ENCODE data around the gene CALML3.

Gene CALML3

GRCh38 chr10:5547931-5548660, 23.3 kb downstream of the CALML3 start:
- peak overlapping the region; percentile 22; the same call in 1 of the 2 replicates for H3K27ac ChIP-seq
- H3K4me3 ChIP-seq, result no peak overlapping the region
- H3K4me2 ChIP-seq, result peak overlapping the region; percentile 62
- peaks cover 16% of the 10 kb centered on the region for H3K4me1 ChIP-seq
- no peaks in the 10 kb centered on the region for H3K36me3 ChIP-seq
- TF ChIP-seq Cebpa-rat (IDR thresholded peaks at IDR 0.05), result no peak
- no peak overlapping the region for H3K9ac ChIP-seq
- H4K20me1 ChIP-seq, result no peaks in the 10 kb centered on the region
- no peaks in the 10 kb centered on the region for H3K27me3 ChIP-seq
- peaks cover under 1% of the 10 kb centered on the region; the same call in 1 of the 2 replicates for H3K9me3 ChIP-seq

GRCh38 chr10:5549462-5550249, 24.9 kb downstream of the CALML3 start:
- no peaks in the 10 kb centered on the region for H3K9me3 ChIP-seq
- H3K4me3 ChIP-seq, result no peak overlapping the region
- H3K27ac ChIP-seq, result no peak overlapping the region
- H3K9ac ChIP-seq, result no peak overlapping the region
- H3K27me3 ChIP-seq, result no peaks in the 10 kb centered on the region
- H3K4me1 ChIP-seq, result peaks cover 16% of the 10 kb centered on the region
- TF ChIP-seq Cebpa-rat (IDR thresholded peaks at IDR 0.05), result no peak
- no peak overlapping the region for H3K4me2 ChIP-seq
- H3K36me3 ChIP-seq, result no peaks in the 10 kb centered on the region
- H4K20me1 ChIP-seq, result no peaks in the 10 kb centered on the region

- Histone ChIP-seq H3K27ac (no peak overlapping the region), H3K4me1 (peaks cover 16% of the 10 kb centered on the region), H3K9ac (no peak overlapping the region), H3K4me3 (no peak overlapping the region), H3K36me3 (no peaks in the 10 kb centered on the region), H3K9me3 (no peaks in the 10 kb centered on the region), H3K27me3 (no peaks in the 10 kb centered on the region), H4K20me1 (no peaks in the 10 kb centered on the region), H3K4me2 (no peak overlapping the region)
- TF ChIP-seq Cebpa-rat (IDR thresholded peaks at IDR 0.05), result no peak
Observed at GRCh38 chr10:5550250-5550545, 25.4 kb downstream of the CALML3 start.

- no peaks in the 10 kb centered on the region for H3K36me3 ChIP-seq
- no peak overlapping the region for H3K9ac ChIP-seq
- H3K27ac ChIP-seq, result no peak overlapping the region
- no peak overlapping the region for H3K4me2 ChIP-seq
- H3K4me3 ChIP-seq, result no peak overlapping the region
- TF ChIP-seq Cebpa-rat (IDR thresholded peaks at IDR 0.05), result no peak
- no peaks in the 10 kb centered on the region for H4K20me1 ChIP-seq
- H3K4me1 ChIP-seq, result peaks cover 16% of the 10 kb centered on the region
- no peaks in the 10 kb centered on the region for H3K27me3 ChIP-seq
- H3K9me3 ChIP-seq, result no peaks in the 10 kb centered on the region
Observed at GRCh38 chr10:5550621-5551530, 26.1 kb downstream of the CALML3 start.

- no peak for TF ChIP-seq Cebpa-rat (IDR thresholded peaks at IDR 0.05)
Observed at GRCh38 chr10:5551531-5552375, 27.0 kb downstream of the CALML3 start.

GRCh38 chr10:5552376-5553321, 27.9 kb downstream of the CALML3 start:
- Histone ChIP-seq H3K36me3 (no peaks in the 10 kb centered on the region), H3K4me2 (no peak overlapping the region), H3K4me3 (no peak overlapping the region), H3K27me3 (no peaks in the 10 kb centered on the region), H3K27ac (no peak overlapping the region), H3K4me1 (peaks cover 14% of the 10 kb centered on the region), H4K20me1 (no peaks in the 10 kb centered on the region), H3K9ac (no peak overlapping the region), H3K9me3 (no peaks in the 10 kb centered on the region)
- no peak for TF ChIP-seq Cebpa-rat (IDR thresholded peaks at IDR 0.05)

More at GRCh38 chr10:5551531-5552375, 27.0 kb downstream of the CALML3 start:
- Histone ChIP-seq H3K9me3 (no peaks in the 10 kb centered on the region), H3K4me2 (no peak overlapping the region), H3K9ac (no peak overlapping the region), H3K4me1 (peaks cover 16% of the 10 kb centered on the region), H3K36me3 (no peaks in the 10 kb centered on the region), H3K4me3 (no peak overlapping the region), H4K20me1 (no peaks in the 10 kb centered on the region), H3K27me3 (no peaks in the 10 kb centered on the region), H3K27ac (no peak overlapping the region)

GRCh38 chr10:5553400-5554170, 28.8 kb downstream of the CALML3 start:
- H3K27me3 ChIP-seq, result no peaks in the 10 kb centered on the region
- H3K36me3 ChIP-seq, result no peaks in the 10 kb centered on the region
- no peaks in the 10 kb centered on the region for H3K9me3 ChIP-seq
- H3K4me3 ChIP-seq, result no peak overlapping the region
- no peak overlapping the region for H3K9ac ChIP-seq
- no peaks in the 10 kb centered on the region for H4K20me1 ChIP-seq
- H3K4me1 ChIP-seq, result peaks cover 9% of the 10 kb centered on the region; the same call in 1 of the 2 replicates
- no peak overlapping the region for H3K27ac ChIP-seq
- TF ChIP-seq Cebpa-rat (IDR thresholded peaks at IDR 0.05), result no peak
- H3K4me2 ChIP-seq, result no peak overlapping the region

Data from BLaER1 (cell line).